HL-60/S4 treated with phorbol 12-myristate 13-acetate at 8.2 ng/mL for 4 days and 3 days (cell line): ENCODE measurements around the gene CTCF.

ENCODE experiments used
- in situ Hi-C: fragments of 300-500 bp; cut with MboI; formaldehyde crosslinking; loops from 2 replicates; pipeline ENCODE4 v1.15.0; 2022; ENCODE audit warnings: low sequenced_read_pairs

The CTCF gene

GRCh38 chr16:67534431-67534830 lies 27.9 kb upstream of the CTCF start:
- in situ Hi-C loops, result no loop called here

- in situ Hi-C loops, result no loop called here
Measured at GRCh38 chr16:67535201-67535600, 27.1 kb upstream of the CTCF start.

- in situ Hi-C loops, result no loop called here
Measured at GRCh38 chr16:67537270-67537635, 25.1 kb upstream of the CTCF start.

GRCh38 chr16:67537636-67538591 lies 24.4 kb upstream of the CTCF start:
- in situ Hi-C loops, result no loop called here

GRCh38 chr16:67538666-67539101 lies 23.6 kb upstream of the CTCF start:
- in situ Hi-C loops, result no loop called here

GRCh38 chr16:67539271-67539670 lies 23.1 kb upstream of the CTCF start:
- in situ Hi-C loops, result no loop called here

- in situ Hi-C loops, result loop anchor here (10.0 kb wide), 1 partner anchor 105 kb away; the partner anchor contains the start of gene CARMIL2
Measured at GRCh38 chr16:67539691-67540635, 22.4 kb upstream of the CTCF start.

GRCh38 chr16:67540756-67541155 lies 21.6 kb upstream of the CTCF start:
- in situ Hi-C loops, result loop anchor here (10.0 kb wide), 1 partner anchor 104 kb away; the partner anchor contains the start of gene CARMIL2

- in situ Hi-C loops, result loop anchor here (10.0 kb wide), 1 partner anchor 103 kb away; the partner anchor contains the start of gene CARMIL2
Measured at GRCh38 chr16:67541391-67542263, 20.7 kb upstream of the CTCF start.

- in situ Hi-C loops, result loop anchor here (10.0 kb wide), 1 partner anchor 102 kb away; the partner anchor contains the start of gene CARMIL2
Measured at GRCh38 chr16:67542464-67542863, 19.9 kb upstream of the CTCF start.

GRCh38 chr16:67543036-67543435 lies 19.3 kb upstream of the CTCF start:
- in situ Hi-C loops, result loop anchor here (10.0 kb wide), 1 partner anchor 102 kb away; the partner anchor contains the start of gene CARMIL2

- in situ Hi-C loops, result loop anchor here (10.0 kb wide), 1 partner anchor 101 kb away; the partner anchor contains the start of gene CARMIL2
Measured at GRCh38 chr16:67543582-67543981, 18.7 kb upstream of the CTCF start.

- in situ Hi-C loops, result loop anchor here (10.0 kb wide), 1 partner anchor 100 kb away; the partner anchor contains the start of gene CARMIL2
Measured at GRCh38 chr16:67544329-67544841, 17.9 kb upstream of the CTCF start.

GRCh38 chr16:67544844-67545664 lies 17.3 kb upstream of the CTCF start:
- in situ Hi-C loops, result loop anchor here (10.0 kb wide), 1 partner anchor 100 kb away; the partner anchor contains the start of gene CARMIL2

- in situ Hi-C loops, result loop anchor here (10.0 kb wide), 1 partner anchor 99 kb away; the partner anchor contains the start of gene CARMIL2
Measured at GRCh38 chr16:67545665-67546024, 16.7 kb upstream of the CTCF start.

- in situ Hi-C loops, result loop anchor here (10.0 kb wide), 1 partner anchor 99 kb away; the partner anchor contains the start of gene CARMIL2
Measured at GRCh38 chr16:67546091-67546501, 16.2 kb upstream of the CTCF start.

- in situ Hi-C loops, result loop anchor here (10.0 kb wide), 1 partner anchor 98 kb away; the partner anchor contains the start of gene CARMIL2
Measured at GRCh38 chr16:67546761-67547422, 15.4 kb upstream of the CTCF start.
